GM12875 (cell line): Measurements from ENCODE around the gene RPL7A.
"Not testable (repeated sequence)": the region's sequence is repeated elsewhere in the genome, so short reads cannot be mapped to it uniquely, and the experiment has no call there.

Experiments used
- H3K4me3 ChIP-seq: one replicate; pipeline ENCODE4 v1.5.1; 2011; ENCODE audit warnings: low read depth, low read length, control low read depth
- TF ChIP-seq, protein P1 (sequence below): IDR thresholded peaks from 2 replicates; pipeline ENCODE4 v1.5.1; 2011; ENCODE audit warnings: low read depth, mild to moderate bottlenecking, control low read depth, inconsistent platforms, low read length, moderate library complexity, borderline replicate concordance; ENCODE audit not compliant: insufficient read depth

Gene RPL7A

GRCh38 chr9:133385452-133385851 lies 37.4 kb downstream of the RPL7A start:
- H3K4me3 ChIP-seq: no peak overlapping the region
- TF ChIP-seq, protein P1, sequence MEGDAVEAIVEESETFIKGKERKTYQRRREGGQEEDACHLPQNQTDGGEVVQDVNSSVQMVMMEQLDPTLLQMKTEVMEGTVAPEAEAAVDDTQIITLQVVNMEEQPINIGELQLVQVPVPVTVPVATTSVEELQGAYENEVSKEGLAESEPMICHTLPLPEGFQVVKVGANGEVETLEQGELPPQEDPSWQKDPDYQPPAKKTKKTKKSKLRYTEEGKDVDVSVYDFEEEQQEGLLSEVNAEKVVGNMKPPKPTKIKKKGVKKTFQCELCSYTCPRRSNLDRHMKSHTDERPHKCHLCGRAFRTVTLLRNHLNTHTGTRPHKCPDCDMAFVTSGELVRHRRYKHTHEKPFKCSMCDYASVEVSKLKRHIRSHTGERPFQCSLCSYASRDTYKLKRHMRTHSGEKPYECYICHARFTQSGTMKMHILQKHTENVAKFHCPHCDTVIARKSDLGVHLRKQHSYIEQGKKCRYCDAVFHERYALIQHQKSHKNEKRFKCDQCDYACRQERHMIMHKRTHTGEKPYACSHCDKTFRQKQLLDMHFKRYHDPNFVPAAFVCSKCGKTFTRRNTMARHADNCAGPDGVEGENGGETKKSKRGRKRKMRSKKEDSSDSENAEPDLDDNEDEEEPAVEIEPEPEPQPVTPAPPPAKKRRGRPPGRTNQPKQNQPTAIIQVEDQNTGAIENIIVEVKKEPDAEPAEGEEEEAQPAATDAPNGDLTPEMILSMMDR: no peak

DNA sequence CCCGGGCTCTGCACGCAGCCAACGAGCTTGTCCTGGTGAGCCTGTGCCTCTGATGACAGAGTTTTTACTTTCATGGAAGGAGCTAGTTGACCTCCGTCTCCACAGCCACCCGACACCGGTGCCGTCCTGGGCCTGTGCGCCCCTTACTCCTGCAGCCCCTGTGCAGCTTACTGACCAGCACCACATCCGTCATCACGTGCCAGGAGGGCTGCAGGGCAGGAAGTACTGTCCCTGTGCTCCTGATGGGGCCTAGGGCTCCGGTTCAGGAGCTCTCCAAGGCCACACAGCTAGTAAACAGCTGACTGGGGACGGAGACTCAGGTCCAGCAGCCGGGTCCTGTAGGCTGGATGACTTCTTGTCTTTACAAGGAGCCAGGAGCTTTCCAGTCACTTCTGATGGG lies 38.3 kb downstream of the RPL7A start:
- H3K4me3 ChIP-seq: no peak overlapping the region

GRCh38 chr9:133387680-133388079 lies 39.7 kb downstream of the RPL7A start:
- H3K4me3 ChIP-seq: no peak overlapping the region
- TF ChIP-seq, protein P1: no peak

More for the DNA sequence above, 38.3 kb downstream of the RPL7A start:
- TF ChIP-seq, protein P1: no peak

DNA sequence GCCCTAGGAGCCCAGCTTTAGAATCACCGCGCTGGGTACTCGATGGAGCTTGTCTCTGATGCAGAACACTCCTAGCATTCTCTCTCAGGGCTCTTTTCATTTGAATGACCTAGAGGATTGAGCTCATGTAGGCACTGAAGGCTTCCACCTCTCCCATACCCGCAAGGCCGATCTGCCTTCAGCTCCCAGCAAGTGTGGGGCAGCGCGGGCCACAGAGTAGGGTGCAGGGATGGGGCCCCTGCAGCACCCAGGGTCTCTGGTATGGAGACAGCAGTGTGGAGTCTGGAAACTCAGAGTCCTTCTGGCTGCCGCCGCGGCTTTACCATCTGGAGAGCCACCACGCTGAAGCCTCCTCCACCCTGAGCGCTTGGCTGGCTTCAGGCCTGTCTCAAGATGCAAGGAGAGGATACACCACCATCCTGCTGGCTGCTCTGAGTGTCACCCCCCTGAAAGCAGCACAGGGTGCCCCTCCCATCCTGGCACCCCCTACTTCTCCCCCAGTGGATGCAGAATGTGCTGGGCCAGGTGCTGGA lies 41.1 kb downstream of the RPL7A start:
- no peak overlapping the region for H3K4me3 ChIP-seq
- TF ChIP-seq, protein P1: no peak

DNA sequence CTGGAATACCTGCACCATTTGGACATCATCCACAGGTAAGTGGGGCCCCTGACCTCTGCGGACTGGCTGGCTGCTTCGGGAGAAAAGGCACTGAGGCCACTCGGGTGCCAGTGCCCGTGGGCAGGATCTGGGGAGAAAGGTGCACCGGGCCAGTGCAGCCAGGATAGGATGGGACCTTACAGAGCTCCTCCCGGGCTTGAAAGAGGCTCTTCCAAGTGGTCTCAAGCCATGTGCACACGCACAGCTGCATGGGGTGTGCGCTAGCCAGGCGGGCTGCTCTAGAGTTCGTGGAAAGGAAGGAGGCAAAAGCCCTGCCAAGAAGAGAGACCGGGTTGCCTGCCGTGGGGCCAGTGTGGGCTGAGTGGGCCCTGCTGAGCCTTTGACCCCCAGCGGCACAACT lies 41.5 kb downstream of the RPL7A start:
- no peak overlapping the region for H3K4me3 ChIP-seq
- TF ChIP-seq, protein P1: no peak

DNA sequence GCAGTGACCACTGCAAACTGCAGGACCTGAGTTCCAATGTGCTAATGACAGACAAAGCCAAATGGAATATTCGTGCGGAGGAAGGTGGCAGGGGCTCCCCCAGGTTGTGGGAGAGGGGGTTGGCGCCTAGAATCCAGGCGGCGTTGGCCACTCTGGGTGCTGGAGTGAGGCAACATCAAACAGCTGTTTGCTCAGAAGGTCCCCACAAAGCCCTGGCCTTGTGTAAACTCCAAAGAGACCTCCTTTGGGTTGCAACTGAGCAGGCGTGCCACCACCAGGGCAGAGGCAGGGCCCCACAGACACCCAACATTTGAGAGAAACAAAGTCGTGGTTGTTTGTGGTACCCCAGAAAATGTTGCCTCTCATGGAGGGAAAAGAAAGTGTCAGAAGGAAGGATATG lies 42.7 kb downstream of the RPL7A start:
- H3K4me3 ChIP-seq: no peak overlapping the region
- TF ChIP-seq, protein P1: no peak

DNA sequence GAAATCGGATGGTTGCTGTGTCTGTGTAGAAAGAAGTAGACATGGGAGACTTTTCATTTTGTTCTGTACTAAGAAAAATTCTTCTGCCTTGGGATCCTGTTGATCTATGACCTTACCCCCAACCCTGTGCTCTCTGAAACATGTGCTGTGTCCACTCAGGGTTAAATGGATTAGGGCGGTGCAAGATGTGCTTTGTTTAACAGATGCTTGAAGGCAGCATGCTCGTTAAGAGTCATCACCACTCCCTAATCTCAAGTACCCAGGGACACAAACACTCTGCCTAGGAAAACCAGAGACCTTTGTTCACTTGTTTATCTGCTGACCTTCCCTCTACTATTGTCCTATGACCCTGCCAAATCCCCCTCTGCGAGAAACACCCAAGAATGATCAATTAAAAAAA lies 43.4 kb downstream of the RPL7A start:
- H3K4me3 ChIP-seq: not testable (repeated sequence)

- H3K4me3 ChIP-seq: not testable (repeated sequence)
Measured at GRCh38 chr9:133392308-133392707, 44.3 kb downstream of the RPL7A start.
